A549 (cell line): Measurements from ENCODE around the gene ACER3.

Experiments
- BHLHE40 ChIP-seq: IDR thresholded peaks from 2 replicates; pipeline ENCODE4 v1.6.1; 2012; ENCODE audit warnings: low read depth, low read length, inconsistent platforms
- CHD4 ChIP-seq: fragments of 200-600 bp; sonication (generic); IDR thresholded peaks from 2 replicates; pipeline ENCODE4 v1.6.1; 2016; ENCODE audit warnings: antibody characterized with exemption, mild to moderate bottlenecking, borderline replicate concordance
- CTCF ChIP-seq: fragments of >200 bp; sonication (Bioruptor Twin); formaldehyde crosslinking; IDR thresholded peaks from 3 replicates; pipeline ENCODE4 v1.5.1; 2016
- MAZ ChIP-seq: fragments of 150-350 bp; IDR thresholded peaks from 2 replicates; pipeline ENCODE4 v1.6.1; 2014; ENCODE audit warnings: antibody characterized with exemption, low read depth, low read length, borderline replicate concordance
- POLR2A ChIP-seq: IDR thresholded peaks from 2 replicates; pipeline ENCODE4 v1.6.1; 2012; ENCODE audit warnings: mild to moderate bottlenecking, low read length
- ZSCAN20 ChIP-seq: fragments of 250-450 bp; sonication (Bioruptor Pico); IDR thresholded peaks from 2 replicates; pipeline ENCODE4 v1.8.0; 2022; ENCODE audit warnings: mild to moderate bottlenecking, moderate library complexity

GRCh38 chr11:76822406-76822805 is 38.3 kb upstream of the ACER3 start:
- no peak for TF ChIP-seq CHD4
- no peak for TF ChIP-seq BHLHE40
- TF ChIP-seq CTCF, result no peak
- TF ChIP-seq POLR2A, result no peak
- TF ChIP-seq MAZ, result no peak
- TF ChIP-seq ZSCAN20, result no peak
